Mesendoderm (in vitro differentiated cells): ENCODE measurements around the gene PI4KB.

Source experiments
- DNase-seq: peaks from one replicate; pipeline ENCODE4 v3.0.0; 2013
- H2AK5ac ChIP-seq: 2 replicates; pipeline ENCODE4 v1.6.1; 2013; ENCODE audit warnings: low read length, inconsistent platforms
- H2BK120ac ChIP-seq: 2 replicates; pipeline ENCODE4 v1.6.1; 2013; ENCODE audit warnings: low read depth, mild to moderate bottlenecking, low read length, moderate library complexity, mixed read lengths
- H2BK15ac ChIP-seq: replicated peaks from 2 replicates; pipeline ENCODE4 v1.6.1; 2013; ENCODE audit warnings: low read depth, mild to moderate bottlenecking, moderate library complexity
- H2BK5ac ChIP-seq: 2 replicates; pipeline ENCODE4 v1.6.1; 2013; ENCODE audit warnings: low read length, inconsistent platforms
- H3K18ac ChIP-seq: 2 replicates; pipeline ENCODE4 v1.6.1; 2013; ENCODE audit warnings: mild to moderate bottlenecking, low read length, mixed read lengths
- H3K23ac ChIP-seq: one replicate; pipeline ENCODE4 v1.6.1; 2013; ENCODE audit warnings: low read length
- H3K27ac ChIP-seq: 2 replicates; pipeline ENCODE4 v1.5.1; 2013; ENCODE audit warnings: low read depth, mild to moderate bottlenecking, inconsistent platforms, low read length, moderate library complexity
- H3K27me3 ChIP-seq: 2 replicates; pipeline ENCODE4 v1.6.1; 2013; ENCODE audit warnings: low read length, control low read depth, mild to moderate bottlenecking, inconsistent platforms; ENCODE audit not compliant: insufficient read depth, poor library complexity
- H3K36me3 ChIP-seq: 2 replicates; pipeline ENCODE4 v1.6.1; 2013; ENCODE audit warnings: low read length, inconsistent platforms; ENCODE audit not compliant: control insufficient read depth, insufficient read depth
- H3K4ac ChIP-seq: one replicate; pipeline ENCODE4 v1.6.1; 2013; ENCODE audit warnings: low read depth, mild to moderate bottlenecking, low read length, moderate library complexity
- H3K4me1 ChIP-seq: 2 replicates; pipeline ENCODE4 v1.6.1; 2013; ENCODE audit warnings: low read depth, low read length, inconsistent platforms; ENCODE audit not compliant: control insufficient read depth
- H3K4me2 ChIP-seq: 2 replicates; pipeline ENCODE4 v1.6.1; 2013; ENCODE audit warnings: low read length
- H3K4me3 ChIP-seq: 2 replicates; pipeline ENCODE4 v1.5.1; 2013; ENCODE audit warnings: mild to moderate bottlenecking, low read length
- H3K56ac ChIP-seq: one replicate; pipeline ENCODE4 v1.6.1; 2013; ENCODE audit warnings: low read length
- H3K79me1 ChIP-seq: 2 replicates; pipeline ENCODE4 v1.6.1; 2013; ENCODE audit warnings: low read length, inconsistent platforms
- H3K79me2 ChIP-seq: 2 replicates; pipeline ENCODE4 v1.6.1; 2013; ENCODE audit warnings: mild to moderate bottlenecking, low read length; ENCODE audit not compliant: control insufficient read depth, insufficient read depth
- H3K9ac ChIP-seq: 2 replicates; pipeline ENCODE4 v1.6.1; 2013; ENCODE audit warnings: low read length, inconsistent platforms
- H4K5ac ChIP-seq: one replicate; pipeline ENCODE4 v1.6.1; 2013; ENCODE audit warnings: low read length
- H4K8ac ChIP-seq: one replicate; pipeline ENCODE4 v1.6.1; 2013; ENCODE audit warnings: low read depth, mild to moderate bottlenecking, control low read depth, low read length, moderate library complexity
- WGBS: extraction: QIAGEN DNeasy Blood & Tissue Kit; methylation state at CpG from one replicate; pipeline ENCODE4 v1.1.7; 2013; ENCODE audit warnings: low lambda C conversion rate, missing lambda C conversion rate; ENCODE audit not compliant: insufficient coverage; ENCODE audit errors: extremely low coverage; 5-methylcytosine and 5-hydroxymethylcytosine counted together

The PI4KB gene

GRCh38 chr1:151293093-151293492 is 34.1 kb downstream of the PI4KB start:
- Histone ChIP-seq H3K9ac (no peak overlapping the region), H3K4me1 (no peaks in the 10 kb centered on the region), H2BK5ac (no peak overlapping the region), H3K27ac (no peak overlapping the region), H3K23ac (no peak overlapping the region), H4K5ac (no peak overlapping the region), H2BK15ac (no peak overlapping the region), H3K79me2 (no peaks in the 10 kb centered on the region), H3K18ac (no peak overlapping the region), H3K36me3 (peaks cover 13% of the 10 kb centered on the region), H3K27me3 (no peaks in the 10 kb centered on the region), H3K79me1 (no peaks in the 10 kb centered on the region), H3K4me3 (no peak overlapping the region), H4K8ac (no peak overlapping the region), H3K4ac (no peak overlapping the region), H2BK120ac (no peak overlapping the region), H3K56ac (no peak overlapping the region), H3K4me2 (no peak overlapping the region), H2AK5ac (no peak overlapping the region)
- no CpG with 5 or more reads among the region's 6 CpGs for WGBS
- no peak for DNase-seq

GRCh38 chr1:151292207-151293030 is 34.8 kb downstream of the PI4KB start:
- WGBS: no CpG with 5 or more reads among the region's 13 CpGs
- Histone ChIP-seq H3K36me3 (peaks cover 12% of the 10 kb centered on the region), H3K27ac (no peak overlapping the region), H3K56ac (no peak overlapping the region), H2BK5ac (no peak overlapping the region), H4K5ac (no peak overlapping the region), H3K4me3 (no peak overlapping the region), H4K8ac (no peak overlapping the region), H2BK120ac (no peak overlapping the region), H3K79me2 (no peaks in the 10 kb centered on the region), H3K18ac (no peak overlapping the region), H3K4me2 (no peak overlapping the region), H3K79me1 (peaks cover 1% of the 10 kb centered on the region), H3K27me3 (no peaks in the 10 kb centered on the region), H3K9ac (no peak overlapping the region), H3K23ac (no peak overlapping the region), H2BK15ac (no peak overlapping the region), H3K4ac (no peak overlapping the region), H3K4me1 (no peaks in the 10 kb centered on the region), H2AK5ac (no peak overlapping the region)
- DNase-seq: peak; percentile 32

DNA sequence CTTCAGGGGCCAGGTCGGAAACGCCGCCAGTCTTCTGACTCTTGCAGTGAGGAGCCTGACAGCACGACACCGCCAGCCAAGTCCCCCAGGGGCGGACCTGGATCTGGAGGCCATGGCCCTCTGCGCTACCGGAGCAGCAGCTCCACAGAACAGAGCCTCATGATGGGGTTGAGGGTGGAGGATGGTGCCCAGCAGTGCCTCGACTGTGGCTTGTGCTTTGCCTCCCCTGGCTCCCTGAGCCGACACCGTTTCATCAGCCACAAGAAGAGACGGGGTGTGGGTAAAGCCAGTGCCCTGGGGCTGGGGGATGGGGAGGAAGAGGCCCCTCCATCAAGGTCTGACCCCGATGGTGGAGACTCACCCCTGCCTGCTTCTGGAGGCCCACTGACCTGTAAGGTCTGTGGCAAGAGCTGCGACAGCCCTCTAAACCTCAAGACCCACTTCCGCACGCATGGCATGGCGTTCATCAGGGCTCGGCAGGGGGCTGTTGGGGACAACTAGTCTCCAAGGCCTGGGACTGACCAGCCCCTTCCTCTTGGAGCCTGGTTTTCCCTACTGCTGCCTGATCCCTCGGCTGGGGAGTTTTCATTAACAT is 36.4 kb downstream of the PI4KB start:
- Histone ChIP-seq H3K4ac (no peak overlapping the region), H3K79me1 (peaks cover 4% of the 10 kb centered on the region), H3K79me2 (no peaks in the 10 kb centered on the region), H3K27ac (no peak overlapping the region), H2AK5ac (no peak overlapping the region), H4K5ac (no peak overlapping the region), H3K23ac (no peak overlapping the region), H4K8ac (no peak overlapping the region), H3K4me1 (no peaks in the 10 kb centered on the region), H3K9ac (no peak overlapping the region), H3K18ac (no peak overlapping the region), H3K36me3 (peaks cover 17% of the 10 kb centered on the region), H3K4me2 (no peak overlapping the region), H2BK120ac (no peak overlapping the region), H3K27me3 (no peaks in the 10 kb centered on the region), H3K56ac (no peak overlapping the region), H3K4me3 (no peak overlapping the region), H2BK5ac (no peak overlapping the region), H2BK15ac (no peak overlapping the region)
- WGBS: no CpG with 5 or more reads among the region's 19 CpGs
- no peak for DNase-seq

DNA sequence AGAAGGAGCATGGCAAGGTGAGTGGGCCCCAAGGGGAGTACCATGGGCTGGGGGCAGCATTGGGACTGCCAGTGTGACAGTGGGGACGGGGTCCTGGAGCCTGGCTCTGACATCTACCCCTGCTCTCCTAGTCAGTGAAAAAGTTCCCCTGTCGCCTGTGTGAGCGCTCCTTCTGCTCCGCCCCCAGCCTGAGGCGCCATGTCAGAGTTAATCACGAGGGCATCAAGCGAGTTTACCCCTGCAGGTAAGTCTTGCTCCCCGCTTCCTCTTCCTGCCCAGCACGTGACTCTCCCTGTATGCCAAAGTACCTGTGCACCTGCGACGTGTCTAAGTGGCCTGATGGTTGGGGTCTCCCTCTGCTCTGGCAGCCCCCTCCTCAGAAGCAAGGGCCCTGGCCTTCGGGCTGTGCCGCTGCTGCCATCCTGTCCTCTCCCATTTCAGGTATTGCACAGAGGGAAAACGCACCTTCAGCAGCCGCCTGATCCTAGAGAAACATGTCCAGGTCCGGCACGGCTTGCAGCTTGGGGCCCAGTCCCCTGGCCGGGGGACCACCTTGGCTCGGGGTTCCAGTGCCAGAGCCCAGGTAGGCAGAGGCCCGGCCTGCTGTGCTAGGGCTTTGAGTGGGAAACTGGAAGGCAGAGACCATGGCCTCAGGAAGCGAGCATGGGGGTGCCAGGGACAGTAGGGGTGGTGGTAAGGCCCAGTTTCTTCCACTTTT is 37.1 kb downstream of the PI4KB start:
- H3K36me3 ChIP-seq: peaks cover 14% of the 10 kb centered on the region
- H2BK5ac ChIP-seq: no peak overlapping the region
- H3K4ac ChIP-seq: no peak overlapping the region
- H3K27ac ChIP-seq: no peak overlapping the region
- no peak overlapping the region for H3K4me3 ChIP-seq
- H3K18ac ChIP-seq: no peak overlapping the region
- no peaks in the 10 kb centered on the region for H3K4me1 ChIP-seq
- H3K79me1 ChIP-seq: peaks cover 4% of the 10 kb centered on the region
- H2BK120ac ChIP-seq: no peak overlapping the region
- no peak overlapping the region for H3K9ac ChIP-seq
- H2BK15ac ChIP-seq: no peak overlapping the region
- H3K23ac ChIP-seq: no peak overlapping the region
- no peak overlapping the region for H4K8ac ChIP-seq
- DNase-seq: no peak
- no peak overlapping the region for H2AK5ac ChIP-seq
- H3K56ac ChIP-seq: no peak overlapping the region
- no CpG with 5 or more reads among the region's 21 CpGs for WGBS
- no peaks in the 10 kb centered on the region for H3K27me3 ChIP-seq
- no peak overlapping the region for H4K5ac ChIP-seq
- H3K79me2 ChIP-seq: no peaks in the 10 kb centered on the region
- H3K4me2 ChIP-seq: no peak overlapping the region

GRCh38 chr1:151289080-151289935 is 37.9 kb downstream of the PI4KB start:
- no peak overlapping the region for H2BK120ac ChIP-seq
- H2BK15ac ChIP-seq: no peak overlapping the region
- no peak for DNase-seq
- no peak overlapping the region for H3K56ac ChIP-seq
- H3K23ac ChIP-seq: no peak overlapping the region
- H3K4ac ChIP-seq: no peak overlapping the region
- H3K27ac ChIP-seq: no peak overlapping the region
- H3K9ac ChIP-seq: no peak overlapping the region
- no peak overlapping the region for H2AK5ac ChIP-seq
- no peak overlapping the region for H4K5ac ChIP-seq
- no peak overlapping the region for H3K4me2 ChIP-seq
- H4K8ac ChIP-seq: no peak overlapping the region
- peaks cover 8% of the 10 kb centered on the region for H3K79me1 ChIP-seq
- no peak overlapping the region for H3K18ac ChIP-seq
- H3K4me3 ChIP-seq: no peak overlapping the region
- H2BK5ac ChIP-seq: no peak overlapping the region
- H3K4me1 ChIP-seq: no peaks in the 10 kb centered on the region
- no peaks in the 10 kb centered on the region for H3K27me3 ChIP-seq
- peaks cover 14% of the 10 kb centered on the region for H3K36me3 ChIP-seq
- peaks cover 5% of the 10 kb centered on the region for H3K79me2 ChIP-seq
- no CpG with 5 or more reads among the region's 18 CpGs for WGBS
